NCI-H1694 treated with DMSO at 0.1 percent for 48 hours (cell line): ENCODE measurements around the gene CCDC171.
"Not testable (repeated sequence)": the region's sequence is repeated elsewhere in the genome, so short reads cannot be mapped to it uniquely, and the experiment has no call there.

Experiments
- DNase-seq: peaks from one replicate; lab custom pipeline; 2025; lab: John Stamatoyannopoulos, UW

CCDC171 gene

GRCh38 chr9:15697446-15697851 is 144.6 kb downstream of the CCDC171 start:
- no peak for DNase-seq

GRCh38 chr9:15699876-15700559 is 147.2 kb downstream of the CCDC171 start:
- DNase-seq = not testable (repeated sequence)

- no peak for DNase-seq
These were observed 154.2 kb downstream of the CCDC171 start for GRCh38 chr9:15707000-15707399.

GRCh38 chr9:15711531-15711930 is 158.7 kb downstream of the CCDC171 start:
- DNase-seq = no peak

- DNase-seq = no peak
These were observed 159.1 kb downstream of the CCDC171 start for GRCh38 chr9:15711931-15712330.

- no peak for DNase-seq
These were observed 161.9 kb downstream of the CCDC171 start for GRCh38 chr9:15714746-15715145.

GRCh38 chr9:15717290-15717967 is 164.6 kb downstream of the CCDC171 start:
- no peak for DNase-seq

GRCh38 chr9:15718423-15718822 is 165.6 kb downstream of the CCDC171 start:
- DNase-seq = no peak

- no peak for DNase-seq
These were observed 168.0 kb downstream of the CCDC171 start for GRCh38 chr9:15720861-15721260.

GRCh38 chr9:15722888-15723287 is 170.0 kb downstream of the CCDC171 start:
- DNase-seq = no peak

GRCh38 chr9:15724016-15724415 is 171.2 kb downstream of the CCDC171 start:
- no peak for DNase-seq

GRCh38 chr9:15724612-15725011 is 171.8 kb downstream of the CCDC171 start:
- DNase-seq = no peak

GRCh38 chr9:15725953-15726352 is 173.1 kb downstream of the CCDC171 start:
- no peak for DNase-seq

- DNase-seq = no peak
These were observed 176.7 kb downstream of the CCDC171 start for GRCh38 chr9:15729507-15729906.

GRCh38 chr9:15735083-15735857 is 182.4 kb downstream of the CCDC171 start:
- DNase-seq = no peak

GRCh38 chr9:15736569-15736968 is 183.7 kb downstream of the CCDC171 start:
- DNase-seq = no peak

- no peak for DNase-seq
These were observed 185.2 kb downstream of the CCDC171 start for GRCh38 chr9:15738011-15738410.

- DNase-seq = no peak
These were observed 188.2 kb downstream of the CCDC171 start for GRCh38 chr9:15741015-15741414.

- no peak for DNase-seq
These were observed 190.7 kb downstream of the CCDC171 start for GRCh38 chr9:15743512-15743911.

- DNase-seq = no peak
These were observed 191.4 kb downstream of the CCDC171 start for GRCh38 chr9:15744196-15744595.

GRCh38 chr9:15746905-15747304 is 194.1 kb downstream of the CCDC171 start:
- no peak for DNase-seq

- no peak for DNase-seq
These were observed 202.8 kb downstream of the CCDC171 start for GRCh38 chr9:15755660-15756059.

- no peak for DNase-seq
These were observed 208.7 kb downstream of the CCDC171 start for GRCh38 chr9:15761551-15761950.
